ENCODE measurements around the gene PINLYP.

PINLYP gene

DNA sequence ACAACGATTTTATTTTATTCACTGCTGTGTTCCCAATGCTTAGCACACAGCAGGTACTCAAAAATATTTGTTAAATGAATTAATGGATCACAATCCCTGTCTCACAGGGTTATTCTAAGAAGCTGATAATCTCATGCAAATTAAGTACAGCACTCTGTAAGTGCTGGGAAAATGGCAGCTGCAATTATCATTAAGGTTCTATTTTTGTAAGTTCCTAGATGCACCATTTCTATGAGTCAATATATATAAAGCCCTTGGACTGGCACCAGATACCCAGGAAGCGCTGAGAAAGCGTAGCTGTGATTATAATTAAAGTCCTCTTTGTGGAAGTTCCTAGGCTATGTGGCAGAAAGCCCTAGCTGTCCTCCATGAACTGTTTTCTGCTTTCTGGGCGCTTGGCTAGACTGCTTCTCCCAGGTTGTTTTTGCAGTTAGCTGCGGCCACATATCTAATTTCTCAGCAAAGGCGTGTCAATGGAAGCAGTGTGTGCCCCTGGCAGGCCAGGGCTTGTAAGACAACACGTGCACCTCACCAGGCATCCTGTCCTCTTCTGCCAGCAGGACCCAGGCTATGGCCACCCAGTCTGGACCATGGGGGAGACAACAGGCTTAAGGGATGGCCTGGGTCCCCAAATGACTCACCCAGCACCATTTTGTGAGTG is 31.1 kb downstream of the PINLYP start:
- no peak for DNase-seq (ENCODE audit: low read depth)

DNA sequence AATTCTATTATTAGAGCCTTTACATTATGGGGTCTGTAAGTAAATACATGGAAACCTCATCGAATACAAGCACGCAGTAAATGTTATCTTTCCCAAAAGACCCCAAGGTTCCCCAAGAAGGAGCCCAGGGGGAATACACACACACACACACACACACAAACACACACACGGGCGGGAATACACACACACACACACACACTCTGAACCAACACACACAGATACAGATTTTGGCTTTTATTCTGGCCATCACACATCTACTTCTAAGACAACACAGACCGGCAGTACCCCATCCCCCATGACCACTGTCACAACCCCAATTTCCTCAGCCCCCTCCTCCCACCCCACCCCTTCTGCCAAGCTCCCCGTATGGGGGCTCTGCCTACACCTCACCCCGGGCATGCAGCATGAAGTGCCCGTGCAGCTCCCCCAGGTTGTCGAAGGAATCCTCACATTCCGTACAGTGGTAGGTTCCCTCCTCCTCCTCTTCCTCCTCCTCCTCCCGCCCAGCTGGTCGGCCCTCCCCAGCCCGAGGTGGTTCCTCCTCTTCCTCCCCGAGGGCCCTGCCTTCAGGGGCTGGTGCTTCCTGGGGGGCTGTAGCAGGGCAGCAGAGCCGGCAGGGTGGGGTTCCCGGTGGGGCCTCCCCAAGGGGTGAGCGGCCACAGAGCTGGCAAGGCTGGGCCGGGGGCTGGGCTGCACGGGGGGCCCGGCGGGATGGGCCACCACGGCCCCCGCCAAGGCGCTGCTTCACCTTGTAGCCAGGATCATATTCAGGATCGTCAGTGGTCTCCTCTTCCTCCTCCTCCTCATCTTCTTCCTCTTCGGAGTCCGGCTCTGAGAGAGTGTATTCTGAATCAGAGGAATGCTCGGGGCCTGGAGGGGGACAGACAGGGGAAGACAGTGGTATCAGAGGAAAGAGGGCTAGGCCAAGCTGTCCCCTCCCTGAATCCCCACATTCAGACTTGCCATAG is 31.9 kb downstream of the PINLYP start:
- no peak for DNase-seq (ENCODE audit: low read depth)

DNA sequence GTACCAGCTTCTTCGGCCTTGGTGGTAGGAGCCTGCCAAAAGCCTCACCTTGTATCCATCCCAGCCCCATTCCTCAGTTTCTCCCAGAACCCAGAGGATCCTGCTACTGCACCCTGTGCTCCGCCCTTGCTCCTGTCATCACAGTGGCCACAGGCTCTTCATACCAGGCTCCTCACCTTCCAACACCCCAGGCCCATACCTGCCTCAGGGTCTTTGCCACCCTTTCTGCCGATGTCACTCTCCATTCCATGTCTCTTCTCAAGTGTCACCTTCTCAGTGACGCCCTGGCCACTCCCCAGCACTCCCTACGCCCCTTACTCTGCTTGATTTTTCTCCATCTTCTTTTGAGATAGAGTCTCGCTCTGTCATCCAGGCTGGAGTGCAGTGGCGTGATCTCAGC is 34.3 kb downstream of the PINLYP start:
- no peak for DNase-seq (ENCODE audit: low read depth)

DNA sequence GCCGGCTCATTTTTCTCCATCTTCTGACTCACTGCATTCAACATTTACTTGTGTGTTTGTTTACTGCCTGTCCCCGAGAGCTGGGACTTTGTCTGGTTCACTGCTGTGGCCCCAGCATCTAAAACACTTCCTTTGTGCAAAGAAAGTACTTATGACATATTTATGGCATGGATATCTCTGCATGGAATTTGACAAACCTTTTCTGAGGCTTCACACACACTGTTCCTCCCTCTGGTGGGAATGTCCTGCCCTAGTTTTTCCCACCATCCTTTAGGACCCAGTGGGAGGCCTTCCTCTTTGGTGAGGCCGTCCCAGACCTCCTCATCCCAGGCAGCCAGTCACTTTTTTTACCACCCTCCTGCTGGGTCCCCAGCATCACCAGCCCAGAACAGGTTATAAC is 34.9 kb downstream of the PINLYP start:
- DNase-seq (ENCODE audit: low read depth) = peak; percentile 5

DNA sequence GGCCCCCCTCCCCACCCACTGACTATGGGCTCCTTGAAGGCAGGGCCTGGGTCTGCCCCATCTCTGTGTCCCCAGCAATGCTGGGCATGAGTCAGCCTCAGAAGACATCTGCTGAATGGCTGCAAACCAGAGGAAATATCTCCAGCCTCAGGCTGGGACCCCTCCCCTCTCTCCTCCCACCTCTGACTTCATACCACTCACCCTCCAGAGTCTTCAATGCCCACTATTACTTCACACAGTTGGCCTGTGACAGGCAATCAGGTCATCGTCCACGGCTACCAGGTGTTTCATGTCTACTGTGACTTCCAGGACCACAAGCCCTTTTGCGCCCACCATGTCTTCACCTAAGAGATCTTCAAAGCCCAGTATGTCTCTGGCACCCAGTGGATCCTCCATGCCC is 36.2 kb downstream of the PINLYP start, which contains the start of gene SRRM5:
Gene SRRM5, plus strand, starts transcription at position 301 of the 400 bp plus-strand sequence. Its CDS starts 34 bp downstream, at position 335.
- no peak for DNase-seq (ENCODE audit: low read depth)

DNA sequence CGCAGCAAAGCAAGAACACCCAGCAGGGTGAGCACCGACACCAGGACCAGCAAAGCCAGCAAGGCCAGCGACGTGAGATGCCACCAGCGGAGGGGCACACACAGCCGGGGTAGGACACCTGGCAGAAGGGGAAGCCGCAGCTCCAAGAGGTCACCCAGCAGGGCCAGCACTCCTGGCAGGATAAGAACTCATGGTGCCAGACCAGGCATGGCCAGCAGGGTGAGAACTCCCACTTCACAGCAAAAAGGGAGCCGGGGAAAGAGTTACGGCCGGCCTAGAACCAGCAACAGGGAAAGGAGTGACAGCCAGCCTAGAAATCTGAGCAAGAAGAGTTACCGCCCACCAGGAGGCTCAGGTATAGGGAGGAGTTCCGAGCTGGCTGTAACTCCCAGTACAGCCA is 36.8 kb downstream of the PINLYP start:
- no peak for DNase-seq (ENCODE audit: low read depth)

DNA sequence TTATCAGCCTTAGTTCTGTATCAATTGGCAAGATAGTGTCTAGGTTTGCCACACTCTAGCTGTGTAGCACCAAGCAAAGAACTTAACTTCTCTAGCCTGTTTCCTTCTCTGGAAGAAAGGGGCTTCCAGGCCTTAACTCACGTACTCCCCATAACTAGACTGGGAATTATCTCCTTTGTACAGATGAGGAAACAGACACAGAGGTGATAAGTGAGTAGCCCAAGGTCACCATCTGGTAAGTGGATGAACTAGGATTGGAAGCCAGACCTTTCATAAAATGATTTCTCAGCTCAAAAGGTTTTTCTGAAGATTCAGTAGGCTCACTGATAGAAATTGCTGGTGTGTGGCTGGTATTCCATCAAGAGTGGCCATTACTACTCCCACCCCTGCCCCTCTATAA is 40.7 kb downstream of the PINLYP start:
- DNase-seq (ENCODE audit: low read depth) = no peak

DNA sequence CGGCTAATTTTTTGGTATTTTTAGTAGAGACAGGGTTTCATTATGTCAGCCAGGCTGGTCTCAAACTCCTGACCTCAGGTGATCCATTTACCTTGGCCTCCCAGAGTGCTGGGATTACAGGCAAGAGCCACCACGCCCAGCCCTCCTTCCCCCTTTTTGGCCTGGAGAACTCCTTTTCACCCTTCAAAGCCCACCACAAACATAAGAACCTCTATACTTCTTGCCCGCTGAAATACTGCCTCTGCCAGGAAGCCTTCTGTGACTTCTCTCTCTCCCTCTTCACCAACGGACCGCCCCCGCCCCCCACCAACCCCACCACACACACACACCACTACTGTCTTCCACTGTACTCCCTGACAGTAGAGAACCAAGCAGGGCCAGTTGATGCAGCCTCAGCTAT is 41.4 kb downstream of the PINLYP start:
- DNase-seq (ENCODE audit: low read depth) = no peak

DNA sequence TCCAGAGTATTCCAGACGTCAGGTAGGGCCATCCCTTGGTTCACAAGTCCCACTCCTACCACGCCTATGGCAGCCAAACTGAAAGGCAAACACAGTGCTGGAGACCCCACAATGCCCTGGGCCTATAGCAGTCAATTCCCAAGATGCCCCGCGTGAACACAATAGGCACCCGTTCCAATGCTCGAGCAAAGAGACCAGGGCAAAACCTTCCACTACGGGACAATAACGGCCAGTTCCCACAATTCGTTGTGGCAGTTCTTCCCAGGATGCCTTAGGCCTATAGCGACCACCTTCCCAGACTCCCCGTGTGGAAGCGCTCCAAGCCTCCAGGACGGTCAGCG is 43.3 kb downstream of the PINLYP start:
- DNase-seq (ENCODE audit: low read depth) = no peak

DNA sequence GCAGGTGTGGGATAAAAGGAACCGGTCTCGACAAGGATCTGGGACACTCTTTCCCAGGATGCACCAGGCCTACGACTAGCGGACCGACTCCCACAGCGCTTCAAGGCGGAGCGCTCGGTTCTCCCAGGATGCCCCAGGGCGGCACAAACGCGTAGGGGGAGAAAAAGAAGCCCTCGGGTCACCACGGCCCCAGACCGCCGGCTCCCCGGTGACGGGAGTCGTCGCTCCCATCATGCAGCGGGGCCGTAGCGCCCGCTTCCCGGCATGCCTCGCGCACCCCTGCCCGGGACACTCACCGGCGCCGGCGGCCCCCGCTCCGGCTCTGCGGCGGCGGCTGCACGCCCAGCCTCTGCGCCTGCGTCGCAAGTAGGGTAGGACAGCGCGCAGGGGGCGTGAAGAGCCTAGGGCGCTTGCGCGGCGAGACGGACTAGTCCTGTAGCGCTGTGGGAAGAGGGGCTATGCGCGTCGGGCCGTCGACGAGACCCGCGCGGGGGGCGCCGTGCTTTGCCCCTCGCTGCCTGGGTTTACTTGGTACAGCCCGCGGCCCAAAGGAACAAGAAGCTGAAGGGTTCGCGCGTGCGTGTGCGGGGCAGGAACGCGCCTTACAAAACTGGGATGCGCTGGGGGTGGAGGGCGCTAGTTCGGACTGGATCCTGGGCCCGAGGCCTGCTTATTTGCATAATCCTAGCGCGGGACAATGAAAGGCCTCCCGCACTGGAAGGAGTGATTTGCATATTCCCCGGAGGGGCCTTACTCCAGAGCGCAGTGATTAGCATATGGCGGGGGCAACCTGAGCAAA is 43.9 kb downstream of the PINLYP start, which contains the start of gene ZNF428:
Gene ZNF428, minus strand, starts transcription at position 368 of the 799 bp plus-strand sequence. CDS start 5,325 bp downstream, outside the sequence.
- DNase-seq (ENCODE audit: low read depth) = peak; percentile 67

DNA sequence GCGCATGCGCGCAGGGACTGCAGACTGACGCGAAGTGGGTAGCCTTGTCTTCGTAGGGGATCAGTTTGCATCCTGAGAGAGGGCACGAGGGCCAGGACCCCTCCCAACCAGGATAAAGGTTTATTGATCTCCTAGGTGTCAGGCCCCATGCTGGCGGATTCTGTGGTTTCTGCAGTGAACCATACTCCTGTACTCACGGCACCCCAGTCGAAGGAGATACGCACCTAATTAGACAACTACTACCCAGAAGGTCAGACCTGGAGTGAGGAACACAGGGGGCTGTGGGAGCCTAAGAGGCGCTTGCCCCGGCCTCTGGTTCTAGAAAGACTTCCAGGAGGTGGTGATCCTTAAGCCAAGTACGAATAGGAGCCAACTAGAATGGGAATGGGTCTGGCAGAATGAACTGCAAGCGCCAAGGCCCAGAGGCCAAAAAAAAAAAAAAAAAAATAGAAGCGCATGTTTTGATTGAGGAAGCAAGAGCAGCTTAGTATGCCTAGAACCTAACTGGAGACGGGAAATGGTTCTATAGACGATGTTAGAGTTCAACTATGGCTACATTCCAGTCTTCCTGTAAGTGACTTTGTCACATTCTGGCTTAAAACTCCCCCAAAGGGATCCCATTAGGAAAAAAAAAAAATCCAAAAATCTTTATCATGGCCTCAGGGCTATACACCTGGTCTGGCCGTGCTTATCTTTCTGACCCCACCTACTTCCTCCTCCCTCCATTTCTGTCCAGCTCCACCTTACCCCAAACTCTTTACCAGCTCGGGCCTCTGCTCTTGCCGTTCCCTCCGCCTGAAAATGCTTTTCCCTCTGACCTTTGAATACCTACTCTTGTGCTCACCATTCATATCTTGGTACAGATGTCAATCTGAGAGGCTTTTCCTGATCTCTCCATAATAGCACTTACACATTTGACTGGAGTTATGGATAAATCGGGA is 44.7 kb downstream of the PINLYP start:
- no peak for DNase-seq (ENCODE audit: low read depth)

DNA sequence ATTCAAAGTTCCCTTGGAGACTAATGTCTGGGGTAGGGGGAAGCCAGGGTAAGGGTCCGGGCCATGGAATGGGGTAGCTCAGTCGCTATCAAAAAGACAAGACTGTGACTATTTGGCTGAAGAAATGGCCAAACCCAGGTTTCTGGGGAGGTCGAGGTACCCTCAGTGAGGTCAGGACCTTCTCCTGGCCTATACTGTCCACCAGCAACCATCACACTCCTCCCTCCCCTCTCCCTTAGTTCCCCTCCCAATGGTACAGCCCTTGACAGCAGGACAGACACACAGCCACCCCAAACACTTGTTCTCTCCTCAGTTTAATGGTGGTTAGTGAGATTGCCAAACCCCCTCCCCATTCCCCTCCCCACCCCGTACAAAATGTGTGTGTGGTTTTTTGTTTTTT is 46.5 kb downstream of the PINLYP start:
- no peak for DNase-seq (ENCODE audit: low read depth)

DNA sequence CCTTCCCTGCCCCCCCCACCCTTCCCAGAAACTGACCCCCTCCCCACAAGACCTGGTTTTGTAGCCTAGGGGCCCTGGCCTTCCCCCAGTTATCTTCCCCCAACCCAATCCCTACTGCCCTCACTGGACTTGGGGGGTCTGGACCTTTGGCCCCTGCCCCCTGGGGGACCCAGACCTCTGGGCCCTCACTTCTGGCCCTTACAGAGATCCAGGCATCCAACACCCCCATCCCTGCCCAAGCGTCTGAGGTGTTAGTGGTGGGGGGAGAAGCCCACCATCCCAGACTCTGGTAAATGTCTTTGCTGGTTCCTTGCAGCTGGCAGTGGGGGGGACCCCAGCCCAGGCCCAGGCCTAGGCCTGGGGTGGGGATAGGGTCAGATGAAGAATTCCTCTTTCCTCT is 47.4 kb downstream of the PINLYP start:
- DNase-seq (ENCODE audit: low read depth) = no peak

DNA sequence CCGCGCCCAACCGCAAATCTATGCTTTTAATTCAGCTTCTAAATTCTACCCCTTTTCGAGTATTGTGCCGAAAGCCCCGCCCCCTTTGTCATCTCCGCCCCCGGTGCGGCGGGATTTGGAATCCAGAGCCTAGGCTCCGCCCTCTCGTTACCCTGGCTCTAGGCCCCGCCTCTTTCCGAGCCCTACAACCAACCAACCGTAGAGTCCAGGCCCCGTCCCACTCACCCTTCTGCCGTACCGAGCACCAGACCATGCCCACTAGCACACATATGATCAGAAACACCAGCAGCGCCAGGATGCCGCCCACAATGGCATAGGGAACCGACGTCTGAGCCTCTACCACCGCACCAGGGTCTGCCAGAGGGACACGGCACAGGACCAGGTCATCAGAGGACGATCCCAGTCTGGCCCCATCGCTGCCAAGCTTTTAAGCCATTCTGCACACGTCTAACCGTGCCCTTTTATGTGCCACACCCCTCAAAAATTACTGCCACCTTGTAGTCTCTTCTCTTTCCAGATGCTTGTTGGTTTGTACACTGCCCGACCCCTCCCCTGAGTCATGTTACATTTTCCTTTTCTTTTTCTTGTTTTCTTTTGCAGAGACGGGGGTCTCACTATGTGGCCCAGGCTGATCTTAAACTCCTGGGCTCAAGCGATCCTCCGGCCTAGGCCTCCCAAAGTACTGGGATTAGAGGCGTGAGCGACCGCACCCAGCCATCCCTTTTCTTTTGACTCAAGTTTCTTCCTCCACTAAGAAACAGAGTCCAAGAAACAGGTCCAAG is 48.5 kb downstream of the PINLYP start:
- DNase-seq (ENCODE audit: low read depth) = no peak

DNA sequence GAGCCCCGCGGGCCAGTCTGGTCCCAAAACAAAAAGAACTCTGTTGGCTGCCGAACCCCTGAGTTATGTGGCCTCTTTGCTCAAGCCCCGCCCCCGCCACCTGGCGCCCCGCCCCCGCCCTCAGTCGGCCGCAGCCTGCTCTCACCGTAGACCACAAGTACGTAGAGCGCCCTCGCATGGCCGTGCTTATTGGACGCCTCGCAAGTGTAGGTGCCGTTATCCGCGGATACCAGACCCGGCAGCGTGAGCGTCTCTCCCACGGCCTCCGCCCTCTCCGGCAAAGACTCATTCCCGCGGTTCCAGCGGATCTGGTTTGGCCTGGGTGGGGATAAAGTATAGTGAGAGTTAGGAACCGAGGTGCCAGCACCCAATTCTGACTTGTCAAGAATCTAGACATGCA is 49.3 kb downstream of the PINLYP start:
- no peak for DNase-seq (ENCODE audit: low read depth)

DNA sequence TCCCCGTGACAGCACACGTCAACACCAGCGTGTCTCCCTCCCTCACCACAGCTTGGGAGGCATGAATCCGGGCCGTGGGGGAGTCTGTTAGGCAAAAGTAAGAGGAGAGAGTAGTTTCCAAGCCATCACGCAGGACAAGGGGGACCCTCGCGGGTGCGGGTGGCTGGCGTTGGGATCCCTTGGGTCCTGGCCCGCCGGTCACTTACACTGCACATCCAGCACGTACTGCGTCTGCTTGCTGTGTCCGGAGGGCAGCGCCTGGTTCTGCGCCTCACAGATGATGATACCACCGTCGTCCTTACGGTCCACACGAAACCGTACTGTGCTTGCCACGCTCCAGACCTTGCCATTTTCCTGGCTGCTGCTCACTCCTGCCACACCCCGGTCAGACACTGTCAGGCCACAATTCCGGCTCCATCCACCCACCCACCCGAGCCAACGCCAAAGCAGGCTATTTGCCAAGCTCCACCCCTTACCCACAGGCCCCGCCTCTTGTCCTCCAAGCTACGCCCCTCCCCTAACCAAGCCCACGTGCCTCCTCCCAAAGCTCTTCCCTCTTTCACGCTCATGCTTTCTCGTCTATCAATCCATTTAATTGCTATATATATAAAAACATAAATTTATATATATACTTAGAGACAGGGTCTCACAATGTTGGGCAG is 50.4 kb downstream of the PINLYP start:
- no peak for DNase-seq (ENCODE audit: low read depth)

DNA sequence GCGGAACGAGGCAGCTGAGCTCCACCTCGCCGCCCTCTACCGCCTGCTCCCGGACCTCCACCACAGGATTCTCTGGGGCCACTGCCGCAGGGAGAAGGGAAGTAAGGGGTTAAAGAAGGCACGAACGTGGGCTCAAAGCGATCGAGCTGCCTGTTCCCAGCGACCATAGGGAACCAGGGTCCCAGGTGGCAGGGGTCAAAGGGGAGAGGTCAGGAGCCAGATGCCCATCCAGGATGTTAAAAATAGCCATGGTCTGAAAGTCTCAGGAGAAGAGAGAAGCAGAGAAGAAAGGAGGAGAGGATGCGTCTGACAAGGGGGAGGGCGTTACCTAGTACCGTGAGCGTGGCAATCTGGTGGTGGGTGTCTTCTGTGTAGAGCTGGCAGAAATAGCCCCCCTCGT is 51.2 kb downstream of the PINLYP start:
- DNase-seq (ENCODE audit: low read depth) = no peak

DNA sequence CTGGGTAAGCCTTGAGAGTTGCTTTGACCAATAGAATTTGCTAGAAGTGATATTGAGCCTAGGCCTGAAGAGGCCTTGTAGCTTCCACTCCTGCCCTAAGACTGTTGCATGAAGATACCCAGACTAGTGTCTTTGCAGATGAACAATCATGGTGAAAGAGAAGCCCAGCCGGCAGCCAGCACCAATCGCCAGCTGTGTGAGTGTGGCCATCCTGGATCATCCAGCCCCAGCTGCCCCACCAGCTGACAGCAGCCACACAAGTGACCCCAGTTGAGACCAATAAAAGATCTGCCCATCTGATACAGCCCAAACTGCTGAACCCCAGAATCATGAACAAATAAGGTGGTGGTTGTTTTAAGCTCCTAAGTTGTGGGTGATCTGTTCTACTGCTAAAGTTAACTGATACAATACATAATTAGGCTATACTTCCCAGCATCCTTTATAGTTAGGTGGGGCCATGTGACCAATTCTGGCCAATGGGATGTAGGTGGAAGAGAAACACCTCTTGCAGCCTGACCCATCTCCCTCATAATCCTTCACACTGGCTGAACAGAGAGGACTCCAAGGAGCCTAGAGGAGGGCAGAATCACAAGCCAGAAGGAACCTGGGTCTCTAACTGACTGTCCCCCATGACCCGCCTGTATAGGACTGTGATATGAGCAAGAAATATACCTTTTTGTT is 53.2 kb downstream of the PINLYP start:
- no peak for DNase-seq (ENCODE audit: low read depth)

DNA sequence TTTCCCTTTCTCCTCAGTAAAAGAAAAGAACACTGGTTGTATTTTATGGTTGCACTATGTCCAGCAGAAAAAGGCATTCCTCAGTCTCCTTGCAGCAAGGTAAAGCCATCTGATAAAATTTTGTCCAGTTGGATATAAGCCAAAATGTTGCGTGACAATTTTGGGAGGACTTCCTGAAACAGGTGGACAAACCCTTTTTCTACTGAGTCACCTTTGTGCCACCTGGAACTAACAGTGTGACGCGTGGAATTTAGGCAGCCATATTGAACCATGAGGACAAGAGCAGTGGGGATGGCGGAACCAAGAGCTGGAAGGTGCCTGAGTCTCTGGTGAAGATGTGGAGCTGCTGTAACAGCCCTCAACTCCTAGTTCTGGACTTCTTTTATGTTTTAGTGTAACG is 55.9 kb downstream of the PINLYP start:
- DNase-seq (ENCODE audit: low read depth) = no peak
